ENCODE data around the gene JADE2.

Gene JADE2

GRCh38 chr5:134541736-134542376, 16.4 kb downstream of the JADE2 start:
- Histone ChIP-seq H3K4me1 (ENCODE audit: control insufficient read depth in 2 of 2, insufficient read depth in 2 of 2, low read length in 2 of 2) (peaks cover 9 to 18% of the 10 kb centered on the region in 2 donors), H3K36me3 (ENCODE audit: control insufficient read depth in 2 of 2, insufficient read depth in 2 of 2, low read length in 2 of 2) (peaks cover 50 to 54% of the 10 kb centered on the region in 2 donors), H3K27me3 (ENCODE audit: control insufficient read depth in 2 of 2, insufficient read depth in 2 of 2, low read length in 2 of 2) (no peaks in the 10 kb centered on the region)

GRCh38 chr5:134543820-134544614, 18.5 kb downstream of the JADE2 start:
- Histone ChIP-seq H3K4me3 (ENCODE audit: low read length in 2 of 2) (no peak overlapping the region), H3K9me3 (ENCODE audit: control insufficient read depth in 2 of 2, low read length in 2 of 2) (no peaks in the 10 kb centered on the region), H3K27ac (ENCODE audit: low read depth in 2 of 2, low read length in 2 of 2) (peak overlapping the region; percentile 9 to 38), H3K36me3 (ENCODE audit: control insufficient read depth in 2 of 2, insufficient read depth in 2 of 2, low read length in 2 of 2) (peaks cover 44 to 46% of the 10 kb centered on the region in 2 donors), H3K9ac (ENCODE audit: low read depth in 1 of 2, low read length in 2 of 2) (no peak overlapping the region), H3K27me3 (ENCODE audit: control insufficient read depth in 2 of 2, insufficient read depth in 2 of 2, low read length in 2 of 2) (no peaks in the 10 kb centered on the region), H3K4me1 (ENCODE audit: control insufficient read depth in 2 of 2, insufficient read depth in 2 of 2, low read length in 2 of 2) (peaks cover 18 to 22% of the 10 kb centered on the region in 2 donors)

More at GRCh38 chr5:134541736-134542376, 16.4 kb downstream of the JADE2 start:
- no peak overlapping the region for H3K4me3 ChIP-seq (ENCODE audit: low read length in 2 of 2)
- H3K9me3 ChIP-seq (ENCODE audit: control insufficient read depth in 2 of 2, low read length in 2 of 2), result no peaks in the 10 kb centered on the region
- H3K9ac ChIP-seq (ENCODE audit: low read depth in 1 of 2, low read length in 2 of 2), result no peak overlapping the region
- no peak overlapping the region for H3K27ac ChIP-seq (ENCODE audit: low read depth in 2 of 2, low read length in 2 of 2)

GRCh38 chr5:134545070-134545868, 19.8 kb downstream of the JADE2 start:
- H3K4me1 ChIP-seq (ENCODE audit: control insufficient read depth in 2 of 2, insufficient read depth in 2 of 2, low read length in 2 of 2), result peaks cover 18 to 22% of the 10 kb centered on the region in 2 donors
- H3K9ac ChIP-seq (ENCODE audit: low read depth in 1 of 2, low read length in 2 of 2), result no peak overlapping the region
- H3K27ac ChIP-seq (ENCODE audit: low read depth in 2 of 2, low read length in 2 of 2), result peak overlapping the region; percentile 7 to 38
- no peaks in the 10 kb centered on the region for H3K27me3 ChIP-seq (ENCODE audit: control insufficient read depth in 2 of 2, insufficient read depth in 2 of 2, low read length in 2 of 2)
- H3K9me3 ChIP-seq (ENCODE audit: control insufficient read depth in 2 of 2, low read length in 2 of 2), result no peaks in the 10 kb centered on the region
- H3K4me3 ChIP-seq (ENCODE audit: low read length in 2 of 2), result no peak overlapping the region
- peaks cover 39 to 45% of the 10 kb centered on the region in 2 donors for H3K36me3 ChIP-seq (ENCODE audit: control insufficient read depth in 2 of 2, insufficient read depth in 2 of 2, low read length in 2 of 2)

- Histone ChIP-seq H3K27ac (ENCODE audit: low read depth in 2 of 2, low read length in 2 of 2) (no peak overlapping the region), H3K27me3 (ENCODE audit: control insufficient read depth in 2 of 2, insufficient read depth in 2 of 2, low read length in 2 of 2) (no peaks in the 10 kb centered on the region), H3K4me3 (ENCODE audit: low read length in 2 of 2) (no peak overlapping the region), H3K4me1 (ENCODE audit: control insufficient read depth in 2 of 2, insufficient read depth in 2 of 2, low read length in 2 of 2) (peaks cover 18 to 19% of the 10 kb centered on the region in 2 donors), H3K9ac (ENCODE audit: low read depth in 1 of 2, low read length in 2 of 2) (no peak overlapping the region), H3K36me3 (ENCODE audit: control insufficient read depth in 2 of 2, insufficient read depth in 2 of 2, low read length in 2 of 2) (peaks cover 29 to 41% of the 10 kb centered on the region in 2 donors), H3K9me3 (ENCODE audit: control insufficient read depth in 2 of 2, low read length in 2 of 2) (no peaks in the 10 kb centered on the region)
Observed at GRCh38 chr5:134547066-134547465, 21.6 kb downstream of the JADE2 start.

GRCh38 chr5:134547579-134547978, 22.1 kb downstream of the JADE2 start:
- Histone ChIP-seq H3K9ac (ENCODE audit: low read depth in 1 of 2, low read length in 2 of 2) (no peak overlapping the region), H3K36me3 (ENCODE audit: control insufficient read depth in 2 of 2, insufficient read depth in 2 of 2, low read length in 2 of 2) (peaks cover 32 to 42% of the 10 kb centered on the region in 2 donors), H3K9me3 (ENCODE audit: control insufficient read depth in 2 of 2, low read length in 2 of 2) (no peaks in the 10 kb centered on the region), H3K27ac (ENCODE audit: low read depth in 2 of 2, low read length in 2 of 2) (no peak overlapping the region), H3K4me1 (ENCODE audit: control insufficient read depth in 2 of 2, insufficient read depth in 2 of 2, low read length in 2 of 2) (peaks cover 18 to 19% of the 10 kb centered on the region in 2 donors), H3K27me3 (ENCODE audit: control insufficient read depth in 2 of 2, insufficient read depth in 2 of 2, low read length in 2 of 2) (no peaks in the 10 kb centered on the region), H3K4me3 (ENCODE audit: low read length in 2 of 2) (no peak overlapping the region)

- peaks cover 18 to 19% of the 10 kb centered on the region in 2 donors for H3K4me1 ChIP-seq (ENCODE audit: control insufficient read depth in 2 of 2, insufficient read depth in 2 of 2, low read length in 2 of 2)
- H3K9me3 ChIP-seq (ENCODE audit: control insufficient read depth in 2 of 2, low read length in 2 of 2), result no peaks in the 10 kb centered on the region
- no peak overlapping the region for H3K27ac ChIP-seq (ENCODE audit: low read depth in 2 of 2, low read length in 2 of 2)
- no peak overlapping the region for H3K4me3 ChIP-seq (ENCODE audit: low read length in 2 of 2)
- H3K27me3 ChIP-seq (ENCODE audit: control insufficient read depth in 2 of 2, insufficient read depth in 2 of 2, low read length in 2 of 2), result no peaks in the 10 kb centered on the region
- peaks cover 32 to 42% of the 10 kb centered on the region in 2 donors for H3K36me3 ChIP-seq (ENCODE audit: control insufficient read depth in 2 of 2, insufficient read depth in 2 of 2, low read length in 2 of 2)
- no peak overlapping the region for H3K9ac ChIP-seq (ENCODE audit: low read depth in 1 of 2, low read length in 2 of 2)
Observed at GRCh38 chr5:134547999-134548658, 22.7 kb downstream of the JADE2 start.

GRCh38 chr5:134549714-134550113, 24.2 kb downstream of the JADE2 start:
- Histone ChIP-seq H3K27ac (ENCODE audit: low read depth in 2 of 2, low read length in 2 of 2) (no peak overlapping the region), H3K36me3 (ENCODE audit: control insufficient read depth in 2 of 2, insufficient read depth in 2 of 2, low read length in 2 of 2) (peaks cover 33 to 41% of the 10 kb centered on the region in 2 donors), H3K4me1 (ENCODE audit: control insufficient read depth in 2 of 2, insufficient read depth in 2 of 2, low read length in 2 of 2) (peaks cover 8 to 25% of the 10 kb centered on the region in 2 donors)

GRCh38 chr5:134550271-134551214, 25.1 kb downstream of the JADE2 start:
- Histone ChIP-seq H3K36me3 (ENCODE audit: control insufficient read depth in 2 of 2, insufficient read depth in 2 of 2, low read length in 2 of 2) (peaks cover 31 to 35% of the 10 kb centered on the region in 2 donors), H3K27me3 (ENCODE audit: control insufficient read depth in 2 of 2, insufficient read depth in 2 of 2, low read length in 2 of 2) (no peaks in the 10 kb centered on the region), H3K4me3 (ENCODE audit: low read length in 2 of 2) (no peak overlapping the region), H3K9me3 (ENCODE audit: control insufficient read depth in 2 of 2, low read length in 2 of 2) (no peaks in the 10 kb centered on the region), H3K4me1 (ENCODE audit: control insufficient read depth in 2 of 2, insufficient read depth in 2 of 2, low read length in 2 of 2) (peaks cover 8 to 22% of the 10 kb centered on the region in 2 donors), H3K27ac (ENCODE audit: low read depth in 2 of 2, low read length in 2 of 2) (no peak overlapping the region), H3K9ac (ENCODE audit: low read depth in 1 of 2, low read length in 2 of 2) (no peak overlapping the region)

More at GRCh38 chr5:134549714-134550113, 24.2 kb downstream of the JADE2 start:
- H3K9me3 ChIP-seq (ENCODE audit: control insufficient read depth in 2 of 2, low read length in 2 of 2), result no peaks in the 10 kb centered on the region
- no peak overlapping the region for H3K9ac ChIP-seq (ENCODE audit: low read depth in 1 of 2, low read length in 2 of 2)
- H3K4me3 ChIP-seq (ENCODE audit: low read length in 2 of 2), result no peak overlapping the region
- no peaks in the 10 kb centered on the region for H3K27me3 ChIP-seq (ENCODE audit: control insufficient read depth in 2 of 2, insufficient read depth in 2 of 2, low read length in 2 of 2)

- Histone ChIP-seq H3K27ac (ENCODE audit: low read depth in 2 of 2, low read length in 2 of 2) (no peak overlapping the region), H3K4me1 (ENCODE audit: control insufficient read depth in 2 of 2, insufficient read depth in 2 of 2, low read length in 2 of 2) (peaks cover 10 to 19% of the 10 kb centered on the region in 2 donors), H3K4me3 (ENCODE audit: low read length in 2 of 2) (no peak overlapping the region), H3K9ac (ENCODE audit: low read depth in 1 of 2, low read length in 2 of 2) (no peak overlapping the region), H3K27me3 (ENCODE audit: control insufficient read depth in 2 of 2, insufficient read depth in 2 of 2, low read length in 2 of 2) (no peaks in the 10 kb centered on the region), H3K9me3 (ENCODE audit: control insufficient read depth in 2 of 2, low read length in 2 of 2) (no peaks in the 10 kb centered on the region), H3K36me3 (ENCODE audit: control insufficient read depth in 2 of 2, insufficient read depth in 2 of 2, low read length in 2 of 2) (peaks cover 29 to 36% of the 10 kb centered on the region in 2 donors)
Observed at GRCh38 chr5:134551901-134552300, 26.4 kb downstream of the JADE2 start.

All from mucosa of rectum (tissue), 2 donors.